Sigmoid colon (tissue), 4 donors: Measurements from ENCODE around the gene CFLAR.
A peak's percentile ranks its signal among the peaks of the same experiment; 100 is the strongest.

Source experiments
- EP300 ChIP-seq, 4 donors: sonication (generic); formaldehyde crosslinking; IDR thresholded peaks; one replicate each; pipeline ENCODE4 v1.6.1; 2017; ENCODE audit warnings: antibody characterized with exemption in 4 of 4
- TF ChIP-seq, protein P1 (sequence below), 4 experiments: fragments of 450-650 bp in 3 of 4; fragments of 200-600 bp in 1 of 4; IDR thresholded peaks; one replicate each; pipeline ENCODE4 v1.5.1; 2016 to 2019; ENCODE audit warnings: antibody characterized with exemption in 4 of 4, mild to moderate bottlenecking in 3 of 4, moderate library complexity in 2 of 4

DNA sequence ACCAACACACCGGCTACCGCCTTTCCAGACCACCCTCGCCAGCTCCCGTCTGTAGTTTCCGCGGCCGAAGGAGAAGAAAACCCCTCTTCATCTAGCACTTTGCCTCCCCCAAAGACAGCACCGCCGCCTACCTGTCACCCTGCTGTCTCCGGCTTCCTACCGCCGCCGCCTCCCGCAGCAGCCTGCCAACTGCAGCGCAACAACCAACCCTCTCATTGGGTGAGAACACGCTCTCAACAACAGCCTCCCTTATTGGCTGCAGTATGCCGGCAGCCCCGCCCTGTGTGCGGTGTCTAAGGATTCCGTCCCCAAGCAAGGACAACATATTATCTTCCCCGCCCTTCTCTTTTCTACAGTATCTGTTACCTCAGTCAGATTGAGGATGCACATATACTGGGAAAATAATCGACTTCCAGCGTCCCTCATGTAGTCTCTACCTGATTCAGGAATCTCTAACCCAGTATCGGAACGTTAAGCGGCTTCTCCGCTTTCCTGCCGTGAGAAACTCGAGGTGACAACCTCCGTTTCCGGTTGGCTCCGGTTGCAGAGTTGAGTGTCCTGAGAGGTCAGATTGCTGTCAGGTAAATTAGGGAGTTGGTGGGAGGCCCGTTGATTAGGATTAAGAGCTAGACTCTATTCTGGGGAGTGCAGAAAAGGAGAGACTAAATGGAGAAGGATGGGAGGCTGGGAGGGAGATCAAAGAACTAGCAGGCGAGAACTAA lies 44.3 kb upstream of the CFLAR start, which contains the start of the genes HYCC2 and NDUFB3:
- TF ChIP-seq, protein P1, sequence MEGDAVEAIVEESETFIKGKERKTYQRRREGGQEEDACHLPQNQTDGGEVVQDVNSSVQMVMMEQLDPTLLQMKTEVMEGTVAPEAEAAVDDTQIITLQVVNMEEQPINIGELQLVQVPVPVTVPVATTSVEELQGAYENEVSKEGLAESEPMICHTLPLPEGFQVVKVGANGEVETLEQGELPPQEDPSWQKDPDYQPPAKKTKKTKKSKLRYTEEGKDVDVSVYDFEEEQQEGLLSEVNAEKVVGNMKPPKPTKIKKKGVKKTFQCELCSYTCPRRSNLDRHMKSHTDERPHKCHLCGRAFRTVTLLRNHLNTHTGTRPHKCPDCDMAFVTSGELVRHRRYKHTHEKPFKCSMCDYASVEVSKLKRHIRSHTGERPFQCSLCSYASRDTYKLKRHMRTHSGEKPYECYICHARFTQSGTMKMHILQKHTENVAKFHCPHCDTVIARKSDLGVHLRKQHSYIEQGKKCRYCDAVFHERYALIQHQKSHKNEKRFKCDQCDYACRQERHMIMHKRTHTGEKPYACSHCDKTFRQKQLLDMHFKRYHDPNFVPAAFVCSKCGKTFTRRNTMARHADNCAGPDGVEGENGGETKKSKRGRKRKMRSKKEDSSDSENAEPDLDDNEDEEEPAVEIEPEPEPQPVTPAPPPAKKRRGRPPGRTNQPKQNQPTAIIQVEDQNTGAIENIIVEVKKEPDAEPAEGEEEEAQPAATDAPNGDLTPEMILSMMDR (IDR thresholded peaks at IDR 0.05), result peak in 1 of 4 experiments; percentile 10
- TF ChIP-seq EP300 (IDR thresholded peaks at IDR 0.05), result no peak
